Breast epithelium (tissue), 3 donors: ENCODE results near the gene CPSF3.

Experiments
- POLR2A ChIP-seq: fragments of 450-650 bp; IDR thresholded peaks from one replicate; pipeline ENCODE4 v1.6.1; 2016; ENCODE audit warnings: antibody characterized with exemption, mild to moderate bottlenecking, moderate library complexity
- POLR2AphosphoS5 ChIP-seq, 3 donors: sonication (generic); formaldehyde crosslinking; IDR thresholded peaks; one replicate each; pipeline ENCODE4 v1.6.1; 2017; ENCODE audit warnings: antibody characterized with exemption in 3 of 3
- TF ChIP-seq, protein P1 (sequence below), 3 donors: fragments of 450-650 bp; IDR thresholded peaks; one replicate each; pipeline ENCODE4 v1.5.1; 2016 to 2017; ENCODE audit warnings: antibody characterized with exemption in 3 of 3, mild to moderate bottlenecking in 3 of 3, moderate library complexity in 3 of 3

DNA sequence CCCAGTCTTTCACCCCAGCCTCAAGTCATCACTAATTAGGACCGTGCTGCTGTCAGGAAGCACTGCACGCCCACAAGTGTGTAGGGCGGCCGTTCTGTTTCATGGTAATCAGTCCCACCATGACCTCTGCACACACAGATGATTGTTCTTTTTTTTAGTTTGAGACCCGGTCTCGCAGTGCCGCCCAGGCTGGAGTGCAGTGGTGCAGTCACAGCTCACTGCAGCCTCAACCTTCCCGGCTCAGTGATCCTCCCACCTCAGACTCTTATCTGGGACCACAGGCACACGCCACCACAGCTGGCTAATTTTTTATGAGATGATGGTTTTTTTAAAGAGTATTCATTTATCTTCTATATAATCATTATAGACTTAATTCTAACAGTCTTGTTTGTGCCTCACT is 49.1 kb downstream of the CPSF3 start:
- TF ChIP-seq, protein P1, sequence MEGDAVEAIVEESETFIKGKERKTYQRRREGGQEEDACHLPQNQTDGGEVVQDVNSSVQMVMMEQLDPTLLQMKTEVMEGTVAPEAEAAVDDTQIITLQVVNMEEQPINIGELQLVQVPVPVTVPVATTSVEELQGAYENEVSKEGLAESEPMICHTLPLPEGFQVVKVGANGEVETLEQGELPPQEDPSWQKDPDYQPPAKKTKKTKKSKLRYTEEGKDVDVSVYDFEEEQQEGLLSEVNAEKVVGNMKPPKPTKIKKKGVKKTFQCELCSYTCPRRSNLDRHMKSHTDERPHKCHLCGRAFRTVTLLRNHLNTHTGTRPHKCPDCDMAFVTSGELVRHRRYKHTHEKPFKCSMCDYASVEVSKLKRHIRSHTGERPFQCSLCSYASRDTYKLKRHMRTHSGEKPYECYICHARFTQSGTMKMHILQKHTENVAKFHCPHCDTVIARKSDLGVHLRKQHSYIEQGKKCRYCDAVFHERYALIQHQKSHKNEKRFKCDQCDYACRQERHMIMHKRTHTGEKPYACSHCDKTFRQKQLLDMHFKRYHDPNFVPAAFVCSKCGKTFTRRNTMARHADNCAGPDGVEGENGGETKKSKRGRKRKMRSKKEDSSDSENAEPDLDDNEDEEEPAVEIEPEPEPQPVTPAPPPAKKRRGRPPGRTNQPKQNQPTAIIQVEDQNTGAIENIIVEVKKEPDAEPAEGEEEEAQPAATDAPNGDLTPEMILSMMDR (IDR thresholded peaks at IDR 0.05): no peak
- TF ChIP-seq POLR2A: no peak
- TF ChIP-seq POLR2AphosphoS5 (IDR thresholded peaks at IDR 0.05): no peak
